Activated B cell treated with CpG ODN at 0.5 μM for 24 hours (primary cell): ENCODE results near the gene FEM1B. TPM values are rescaled to one million over a fixed set of nuclear protein-coding genes. Genes with fewer than 3 reads are reported as not detected.

Experiments used
- ATAC-seq: fragments of 200-7000 bp; cut with Tn5 transposase; one replicate; pipeline ENCODE4 v1.10.0; 2021; ENCODE audit warnings: low read depth, mild to moderate bottlenecking, moderate library complexity
- CTCF ChIA-PET: fragments of 350-600 bp; sonication (Branson Sonifier 250); formaldehyde crosslinking; loops from one replicate; lab custom pipeline; 2021; ENCODE audit warnings: antibody characterized with exemption; lab: Charles Lee
- POLR2A ChIA-PET: fragments of 350-600 bp; sonication (Branson Sonifier 250); formaldehyde crosslinking; loops from one replicate; lab custom pipeline; 2021; ENCODE audit warnings: antibody characterized with exemption; lab: Charles Lee
- DNase-seq: peaks from one replicate; pipeline ENCODE4 v3.0.0; 2022
- H3K27ac Mint-ChIP-seq: one replicate; pipeline ENCODE4 v1.8.0; 2020; ENCODE audit warnings: mixed read lengths
- H3K27me3 Mint-ChIP-seq: one replicate; pipeline ENCODE4 v1.8.0; 2021; ENCODE audit warnings: mixed read lengths
- H3K36me3 Mint-ChIP-seq: one replicate; pipeline ENCODE4 v1.8.0; 2021; ENCODE audit warnings: low read depth, mixed read lengths
- H3K4me1 Mint-ChIP-seq: one replicate; pipeline ENCODE4 v1.8.0; 2021; ENCODE audit warnings: mixed read lengths
- H3K4me3 Mint-ChIP-seq: one replicate; pipeline ENCODE4 v1.8.0; 2020; ENCODE audit warnings: mild to moderate bottlenecking, mixed read lengths
- H3K9me3 Mint-ChIP-seq: one replicate; pipeline ENCODE4 v1.8.0; 2020; ENCODE audit warnings: mixed read lengths
- CTCF ChIP-seq: fragments of 200-600 bp; IDR thresholded peaks from one replicate; pipeline ENCODE4 v1.8.0; 2022; ENCODE audit warnings: antibody characterized with exemption, mild to moderate bottlenecking
- intact Hi-C: fragments of 100-400 bp; cut with micrococcal nuclease; formaldehyde crosslinking; loops from one replicate; pipeline ENCODE4 v1.15.1; 2024
- total RNA-seq: library from RNA; stranded (reverse); gene quantifications from 2 replicates; pipeline ENCODE4 v1.2.3, GENCODE V29; 2022

FEM1B gene
- total RNA-seq, 1 donor from 2014 or later = 42.2 TPM

GRCh38 chr15:68337826-68338225 is 60.3 kb downstream of the FEM1B start:
- ATAC-seq (no peak), DNase-seq (no peak)
- Mint-ChIP-seq H3K9me3 (no peaks in the 10 kb centered on the region), H3K27ac (no peak overlapping the region), H3K27me3 (peaks cover 5% of the 10 kb centered on the region), H3K4me3 (no peak overlapping the region), H3K36me3 (no peaks in the 10 kb centered on the region), H3K4me1 (no peaks in the 10 kb centered on the region)
- ChIA-PET POLR2A (no interaction called here), CTCF (no interaction called here)
- no peak for TF ChIP-seq CTCF
- intact Hi-C loops = no loop called here

- ATAC-seq (no peak), DNase-seq (no peak)
- intact Hi-C loops = no loop called here
- no peaks in the 10 kb centered on the region for H3K27me3 Mint-ChIP-seq
- no peak overlapping the region for H3K27ac Mint-ChIP-seq
- ChIA-PET POLR2A (no interaction called here), CTCF (no interaction called here)
- no peaks in the 10 kb centered on the region for H3K36me3 Mint-ChIP-seq
- no peak for TF ChIP-seq CTCF
- no peaks in the 10 kb centered on the region for H3K9me3 Mint-ChIP-seq
- no peaks in the 10 kb centered on the region for H3K4me1 Mint-ChIP-seq
- H3K4me3 Mint-ChIP-seq = no peak overlapping the region
Measured at GRCh38 chr15:68339481-68339880, 61.9 kb downstream of the FEM1B start.

GRCh38 chr15:68340726-68341671 is 63.5 kb downstream of the FEM1B start:
- Mint-ChIP-seq H3K27me3 (no peaks in the 10 kb centered on the region), H3K36me3 (no peaks in the 10 kb centered on the region), H3K4me3 (no peak overlapping the region), H3K9me3 (no peaks in the 10 kb centered on the region), H3K4me1 (no peaks in the 10 kb centered on the region), H3K27ac (no peak overlapping the region)
- ChIA-PET POLR2A (interaction anchor here (0.6 kb wide), 1 partner anchor 39 kb away, joined by 3 read pairs; no protein-coding TSS in a partner anchor), CTCF (no interaction called here)
- TF ChIP-seq CTCF = no peak
- no peak for ATAC-seq
- intact Hi-C loops = no loop called here
- no peak for DNase-seq

GRCh38 chr15:68341760-68342725 is 64.5 kb downstream of the FEM1B start:
- H3K4me3 Mint-ChIP-seq = no peak overlapping the region
- no peaks in the 10 kb centered on the region for H3K27me3 Mint-ChIP-seq
- no peak for TF ChIP-seq CTCF
- CTCF ChIA-PET = interaction anchor here (0.8 kb wide), 1 partner anchor 89 kb away, joined by 3 read pairs; no protein-coding TSS in a partner anchor
- POLR2A ChIA-PET = interaction anchor here (0.6 kb wide), 1 partner anchor 40 kb away, joined by 3 read pairs; no protein-coding TSS in a partner anchor
- no peaks in the 10 kb centered on the region for H3K36me3 Mint-ChIP-seq
- no peak overlapping the region for H3K27ac Mint-ChIP-seq
- no peaks in the 10 kb centered on the region for H3K9me3 Mint-ChIP-seq
- no peak for DNase-seq
- no peaks in the 10 kb centered on the region for H3K4me1 Mint-ChIP-seq
- intact Hi-C loops = no loop called here
- no peak for ATAC-seq
